ENCODE measurements around the gene CENPU. TPM values are rescaled to one million over a fixed set of nuclear protein-coding genes. Genes with fewer than 3 reads are reported as not detected.

The CENPU gene
- polyA plus RNA-seq, 1 donor from 2014 or later, result 13.0 TPM

- Histone ChIP-seq H2AFZ (ENCODE audit: low read depth, low read length) (no peak overlapping the region), H3F3A (ENCODE audit: insufficient read depth, low read length, poor library complexity, severe bottlenecking) (no peaks in the 10 kb centered on the region), H3K27ac (ENCODE audit: low read length) (no peak overlapping the region), H3K79me2 (replicated peaks; ENCODE audit: insufficient read depth, low read length) (no peaks in the 10 kb centered on the region), H3K9me3 (ENCODE audit: low read length) (no peaks in the 10 kb centered on the region), H3K36me3 (ENCODE audit: insufficient read depth, low read length) (no peaks in the 10 kb centered on the region), H3K9ac (ENCODE audit: low read length) (no peak overlapping the region), H3K4me2 (ENCODE audit: low read length) (no peak overlapping the region), H3K27me3 (ENCODE audit: insufficient read depth, low read depth, low read length) (no peaks in the 10 kb centered on the region), H4K20me1 (ENCODE audit: insufficient read depth) (no peaks in the 10 kb centered on the region), H3K4me3 (ENCODE audit: low read length) (no peak overlapping the region), H3K9me2 (ENCODE audit: insufficient read depth, low read length) (no peaks in the 10 kb centered on the region)
- TF ChIP-seq TAF1 (IDR thresholded peaks at IDR 0.05; ENCODE audit: low read depth) (no peak), EZH2 (IDR thresholded peaks at IDR 0.05; ENCODE audit: borderline replicate concordance, insufficient read depth, low read length, poor library complexity, severe bottlenecking) (no peak), EP300 (conservative IDR thresholded peaks at IDR 0.05; ENCODE audit: poor library complexity, severe bottlenecking) (no peak), MXI1 (conservative IDR thresholded peaks at IDR 0.05; ENCODE audit: poor library complexity, severe bottlenecking) (no peak), POLR2AphosphoS5 (IDR thresholded peaks at IDR 0.05) (no peak)
Measured at GRCh38 chr4:184669251-184669650, 64.6 kb downstream of the CENPU start.

- Histone ChIP-seq H3K4me2 (ENCODE audit: low read length) (no peak overlapping the region), H4K20me1 (ENCODE audit: insufficient read depth) (no peaks in the 10 kb centered on the region), H3F3A (ENCODE audit: insufficient read depth, low read length, poor library complexity, severe bottlenecking) (no peaks in the 10 kb centered on the region), H3K36me3 (ENCODE audit: insufficient read depth, low read length) (no peaks in the 10 kb centered on the region), H3K4me3 (ENCODE audit: low read length) (no peak overlapping the region), H3K9me2 (ENCODE audit: insufficient read depth, low read length) (no peaks in the 10 kb centered on the region), H3K27ac (ENCODE audit: low read length) (no peak overlapping the region), H3K27me3 (ENCODE audit: insufficient read depth, low read depth, low read length) (no peaks in the 10 kb centered on the region), H3K79me2 (replicated peaks; ENCODE audit: insufficient read depth, low read length) (no peaks in the 10 kb centered on the region), H3K9ac (ENCODE audit: low read length) (no peak overlapping the region), H2AFZ (ENCODE audit: low read depth, low read length) (no peak overlapping the region), H3K9me3 (ENCODE audit: low read length) (no peaks in the 10 kb centered on the region)
- TF ChIP-seq POLR2AphosphoS5 (IDR thresholded peaks at IDR 0.05) (no peak), REST (IDR thresholded peaks at IDR 0.05; ENCODE audit: borderline replicate concordance) (no peak), RAD21 (conservative IDR thresholded peaks at IDR 0.05) (no peak), CTCF (IDR thresholded peaks at IDR 0.05; ENCODE audit: poor library complexity, severe bottlenecking) (no peak), MXI1 (conservative IDR thresholded peaks at IDR 0.05; ENCODE audit: poor library complexity, severe bottlenecking) (no peak), EZH2 (IDR thresholded peaks at IDR 0.05; ENCODE audit: borderline replicate concordance, insufficient read depth, low read length, poor library complexity, severe bottlenecking) (no peak), SMC3 (conservative IDR thresholded peaks at IDR 0.05; ENCODE audit: poor library complexity) (no peak), EP300 (conservative IDR thresholded peaks at IDR 0.05; ENCODE audit: poor library complexity, severe bottlenecking) (no peak), TAF1 (IDR thresholded peaks at IDR 0.05; ENCODE audit: low read depth) (no peak)
Measured at GRCh38 chr4:184668511-184669114, 65.3 kb downstream of the CENPU start.
